ENCODE data around the gene STPG1. TPM values are rescaled to one million over a fixed set of nuclear protein-coding genes. Genes with fewer than 3 reads are reported as not detected.

The STPG1 gene
- total RNA-seq, 1 experiment from 2014 or later, result 9.1 TPM

GRCh38 chr1:24425922-24426321, 12.3 kb upstream of the STPG1 start:
- H3K4me3 Mint-ChIP-seq (ENCODE audit: low read depth, unreplicated experiment), result no peak overlapping the region
- H3K27me3 Mint-ChIP-seq (ENCODE audit: unreplicated experiment), result no peaks in the 10 kb centered on the region
- TF ChIP-seq CTCF (IDR thresholded peaks at IDR 0.05; ENCODE audit: unreplicated experiment), result no peak
- H3K4me1 Mint-ChIP-seq (ENCODE audit: low read depth, unreplicated experiment), result no peaks in the 10 kb centered on the region
- no peaks in the 10 kb centered on the region for H3K9me3 Mint-ChIP-seq (ENCODE audit: low read depth, unreplicated experiment)
- CTCF ChIA-PET, result no interaction called here
- DNase-seq, result no peak
- H3K27ac Mint-ChIP-seq (ENCODE audit: unreplicated experiment), result no peak overlapping the region
- H3K36me3 Mint-ChIP-seq (ENCODE audit: insufficient read depth, unreplicated experiment), result no peaks in the 10 kb centered on the region
- intact Hi-C loops (cut with micrococcal nuclease; ENCODE audit: unreplicated experiment), result no loop called here
- BruUV-seq (replicated peaks), result no TSS peak

- intact Hi-C loops (cut with micrococcal nuclease; ENCODE audit: unreplicated experiment), result no loop called here
- no peak for DNase-seq
- Mint-ChIP-seq H3K4me3 (ENCODE audit: low read depth, unreplicated experiment) (no peak overlapping the region), H3K36me3 (ENCODE audit: insufficient read depth, unreplicated experiment) (no peaks in the 10 kb centered on the region), H3K27me3 (ENCODE audit: unreplicated experiment) (no peaks in the 10 kb centered on the region), H3K4me1 (ENCODE audit: low read depth, unreplicated experiment) (no peaks in the 10 kb centered on the region), H3K9me3 (ENCODE audit: low read depth, unreplicated experiment) (no peaks in the 10 kb centered on the region), H3K27ac (ENCODE audit: unreplicated experiment) (no peak overlapping the region)
- no peak for TF ChIP-seq CTCF (IDR thresholded peaks at IDR 0.05; ENCODE audit: unreplicated experiment)
- CTCF ChIA-PET, result interaction anchor here (0.5 kb wide), 1 partner anchor 90 kb away, joined by 3 read pairs; no protein-coding TSS in a partner anchor
- no TSS peak for BruUV-seq (replicated peaks)
These were observed 11.9 kb upstream of the STPG1 start for GRCh38 chr1:24425441-24425840.

GRCh38 chr1:24424990-24425389, 11.4 kb upstream of the STPG1 start:
- no TSS peak for BruUV-seq (replicated peaks)
- Mint-ChIP-seq H3K36me3 (ENCODE audit: insufficient read depth, unreplicated experiment) (peaks cover 2% of the 10 kb centered on the region), H3K4me1 (ENCODE audit: low read depth, unreplicated experiment) (no peaks in the 10 kb centered on the region), H3K27me3 (ENCODE audit: unreplicated experiment) (no peaks in the 10 kb centered on the region), H3K9me3 (ENCODE audit: low read depth, unreplicated experiment) (no peaks in the 10 kb centered on the region), H3K4me3 (ENCODE audit: low read depth, unreplicated experiment) (no peak overlapping the region), H3K27ac (ENCODE audit: unreplicated experiment) (no peak overlapping the region)
- intact Hi-C loops (cut with micrococcal nuclease; ENCODE audit: unreplicated experiment), result no loop called here
- no peak for DNase-seq
- no peak for TF ChIP-seq CTCF (IDR thresholded peaks at IDR 0.05; ENCODE audit: unreplicated experiment)
- CTCF ChIA-PET, result interaction anchor here (0.5 to 0.6 kb wide), 2 partner anchors 11 to 90 kb away, joined by 3 read pairs; no protein-coding TSS in a partner anchor

- no peaks in the 10 kb centered on the region for H3K4me1 Mint-ChIP-seq (ENCODE audit: low read depth, unreplicated experiment)
- TF ChIP-seq CTCF (IDR thresholded peaks at IDR 0.05; ENCODE audit: unreplicated experiment), result no peak
- no peak overlapping the region for H3K27ac Mint-ChIP-seq (ENCODE audit: unreplicated experiment)
- H3K4me3 Mint-ChIP-seq (ENCODE audit: low read depth, unreplicated experiment), result no peak overlapping the region
- no TSS peak for BruUV-seq (replicated peaks)
- no peak for DNase-seq
- intact Hi-C loops (cut with micrococcal nuclease; ENCODE audit: unreplicated experiment), result no loop called here
- no peaks in the 10 kb centered on the region for H3K9me3 Mint-ChIP-seq (ENCODE audit: low read depth, unreplicated experiment)
- H3K36me3 Mint-ChIP-seq (ENCODE audit: insufficient read depth, unreplicated experiment), result peaks cover 10% of the 10 kb centered on the region
- CTCF ChIA-PET, result no interaction called here
- no peaks in the 10 kb centered on the region for H3K27me3 Mint-ChIP-seq (ENCODE audit: unreplicated experiment)
These were observed 10.6 kb upstream of the STPG1 start for GRCh38 chr1:24424207-24424606.

All from Calu3 (cell line).